ENCODE measurements around the gene MCRS1.

- TF ChIP-seq ZNF274 (IDR thresholded peaks at IDR 0.05; ENCODE audit: low read depth, low read length) = no peak
- TF ChIP-seq YY1 (IDR thresholded peaks at IDR 0.05; ENCODE audit: insufficient read depth, insufficient read length) = no peak
- no peak for TF ChIP-seq SUZ12 (IDR thresholded peaks at IDR 0.05; ENCODE audit: extremely low read depth, insufficient read depth, insufficient read length)
Measured at GRCh38 chr12:49543914-49544815, 23.8 kb downstream of the MCRS1 start.

Measured in NT2/D1 (cell line).